ENCODE results near the gene CNTNAP3B.
"Not testable (repeated sequence)": the region's sequence is repeated elsewhere in the genome, so short reads cannot be mapped to it uniquely, and the experiment has no call there.

DNA sequence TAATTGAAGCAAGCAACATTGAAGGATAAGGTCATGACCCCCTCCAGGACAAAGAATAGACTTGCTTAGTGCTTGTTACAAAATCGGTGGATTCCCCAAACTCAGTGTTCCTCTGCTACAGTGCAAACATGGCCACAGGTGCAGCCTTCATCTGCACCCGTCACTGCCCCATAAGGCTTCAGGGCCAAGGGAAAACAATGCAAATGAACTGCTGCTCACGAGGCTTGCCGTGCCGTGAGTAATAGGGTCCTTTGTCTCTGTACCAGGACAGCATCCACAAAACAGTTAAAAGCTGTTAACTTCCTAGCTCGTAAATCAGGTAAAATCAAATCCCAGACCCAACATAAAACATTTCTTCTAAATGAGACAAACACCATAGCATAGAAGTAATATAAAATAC is 226.5 kb downstream of the CNTNAP3B start:
- TF ChIP-seq, protein P1, sequence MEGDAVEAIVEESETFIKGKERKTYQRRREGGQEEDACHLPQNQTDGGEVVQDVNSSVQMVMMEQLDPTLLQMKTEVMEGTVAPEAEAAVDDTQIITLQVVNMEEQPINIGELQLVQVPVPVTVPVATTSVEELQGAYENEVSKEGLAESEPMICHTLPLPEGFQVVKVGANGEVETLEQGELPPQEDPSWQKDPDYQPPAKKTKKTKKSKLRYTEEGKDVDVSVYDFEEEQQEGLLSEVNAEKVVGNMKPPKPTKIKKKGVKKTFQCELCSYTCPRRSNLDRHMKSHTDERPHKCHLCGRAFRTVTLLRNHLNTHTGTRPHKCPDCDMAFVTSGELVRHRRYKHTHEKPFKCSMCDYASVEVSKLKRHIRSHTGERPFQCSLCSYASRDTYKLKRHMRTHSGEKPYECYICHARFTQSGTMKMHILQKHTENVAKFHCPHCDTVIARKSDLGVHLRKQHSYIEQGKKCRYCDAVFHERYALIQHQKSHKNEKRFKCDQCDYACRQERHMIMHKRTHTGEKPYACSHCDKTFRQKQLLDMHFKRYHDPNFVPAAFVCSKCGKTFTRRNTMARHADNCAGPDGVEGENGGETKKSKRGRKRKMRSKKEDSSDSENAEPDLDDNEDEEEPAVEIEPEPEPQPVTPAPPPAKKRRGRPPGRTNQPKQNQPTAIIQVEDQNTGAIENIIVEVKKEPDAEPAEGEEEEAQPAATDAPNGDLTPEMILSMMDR (IDR thresholded peaks at IDR 0.05), result not testable (repeated sequence)
- TF ChIP-seq POLR2A (IDR thresholded peaks at IDR 0.05), result not testable (repeated sequence)

All from adrenal gland (tissue), 5 donors.